GM18870 (cell line): ENCODE results near the gene GRHL1.
"Not testable (repeated sequence)": the region's sequence is repeated elsewhere in the genome, so short reads cannot be mapped to it uniquely, and the experiment has no call there.

Source experiments
- ATAC-seq: cut with Tn5 transposase; IDR thresholded peaks from one replicate; pipeline ENCODE4 v1.9.1; 2021; ENCODE audit warnings: moderate library complexity; ENCODE audit not compliant: unreplicated experiment

The GRHL1 gene

DNA sequence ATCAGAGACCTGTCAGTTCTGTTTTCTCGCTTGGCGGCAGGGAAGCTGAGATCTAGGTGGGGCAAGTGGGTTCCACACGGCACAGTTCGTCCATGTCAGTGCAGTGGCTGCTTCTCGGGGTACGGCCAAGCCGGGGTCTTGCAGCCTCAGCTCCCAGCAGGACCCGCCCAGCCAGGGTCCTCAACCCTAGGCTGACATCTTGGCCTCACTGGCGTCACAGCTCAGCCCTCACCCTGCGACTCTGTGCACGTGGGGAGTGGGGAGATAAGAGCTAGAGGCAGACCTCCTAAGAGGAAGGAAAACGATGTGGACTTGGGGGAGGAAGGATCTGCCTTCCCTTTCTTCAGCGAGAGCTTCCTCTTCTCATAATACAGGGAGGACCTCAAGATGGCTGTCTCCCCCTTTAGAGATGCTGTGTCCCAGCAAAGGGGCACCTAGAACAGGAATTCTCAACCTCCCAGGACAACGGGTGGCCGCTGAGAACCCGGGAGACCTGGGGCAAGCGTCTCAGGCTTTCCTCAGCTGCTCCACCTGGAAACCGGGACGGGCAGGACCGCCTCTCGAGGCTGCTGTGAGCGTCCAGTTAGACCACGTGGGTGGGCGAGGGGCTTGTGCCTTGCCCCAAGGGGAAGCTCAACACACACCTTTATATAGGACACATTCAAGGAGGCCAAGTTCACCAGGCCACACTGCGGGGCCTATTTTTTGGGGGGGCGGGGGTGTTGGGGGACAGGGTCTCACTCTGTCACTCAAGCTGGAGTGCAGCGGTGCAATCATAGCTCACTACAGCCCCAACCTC is 68.3 kb downstream of the GRHL1 start:
- ATAC-seq: no peak

DNA sequence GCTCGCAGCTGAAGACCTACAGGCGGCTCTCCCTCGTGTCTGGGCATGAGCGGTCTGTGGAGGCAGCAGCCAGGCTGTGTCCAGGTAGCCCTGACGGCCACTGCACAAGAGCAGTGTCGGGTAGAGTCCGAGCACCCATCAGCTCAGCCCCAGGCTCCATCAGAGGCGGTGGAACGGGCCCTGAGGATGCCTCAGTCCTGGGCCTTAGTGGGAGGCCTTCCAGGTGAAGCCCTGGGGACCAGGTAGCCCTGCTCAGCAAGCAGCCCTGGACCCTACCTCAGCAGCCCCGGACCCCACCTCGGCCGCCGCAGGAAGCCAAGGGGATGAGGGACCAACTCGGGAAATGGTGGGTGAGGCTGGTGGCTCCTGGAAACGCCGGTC is 70.5 kb downstream of the GRHL1 start:
- ATAC-seq: no peak

DNA sequence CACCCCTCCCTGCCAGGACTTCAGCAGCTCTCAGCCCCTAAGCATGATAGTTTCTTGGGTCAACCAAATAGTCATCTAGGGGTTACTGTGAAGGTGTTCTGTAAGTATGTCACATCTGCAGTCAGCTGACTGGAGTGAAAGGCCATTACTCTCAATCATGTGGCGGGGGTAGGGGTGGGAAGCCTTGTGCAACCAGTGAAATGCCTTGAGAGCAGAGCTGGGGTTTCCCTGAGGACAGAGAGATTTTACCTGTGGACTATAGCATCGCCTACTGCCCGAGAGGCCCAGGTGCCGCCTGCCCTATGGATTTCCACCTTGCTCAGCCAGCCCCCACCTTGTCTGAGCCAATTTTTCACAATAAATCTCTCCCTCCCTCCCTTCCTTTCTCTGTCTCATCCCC is 71.0 kb downstream of the GRHL1 start:
- ATAC-seq: no peak

DNA sequence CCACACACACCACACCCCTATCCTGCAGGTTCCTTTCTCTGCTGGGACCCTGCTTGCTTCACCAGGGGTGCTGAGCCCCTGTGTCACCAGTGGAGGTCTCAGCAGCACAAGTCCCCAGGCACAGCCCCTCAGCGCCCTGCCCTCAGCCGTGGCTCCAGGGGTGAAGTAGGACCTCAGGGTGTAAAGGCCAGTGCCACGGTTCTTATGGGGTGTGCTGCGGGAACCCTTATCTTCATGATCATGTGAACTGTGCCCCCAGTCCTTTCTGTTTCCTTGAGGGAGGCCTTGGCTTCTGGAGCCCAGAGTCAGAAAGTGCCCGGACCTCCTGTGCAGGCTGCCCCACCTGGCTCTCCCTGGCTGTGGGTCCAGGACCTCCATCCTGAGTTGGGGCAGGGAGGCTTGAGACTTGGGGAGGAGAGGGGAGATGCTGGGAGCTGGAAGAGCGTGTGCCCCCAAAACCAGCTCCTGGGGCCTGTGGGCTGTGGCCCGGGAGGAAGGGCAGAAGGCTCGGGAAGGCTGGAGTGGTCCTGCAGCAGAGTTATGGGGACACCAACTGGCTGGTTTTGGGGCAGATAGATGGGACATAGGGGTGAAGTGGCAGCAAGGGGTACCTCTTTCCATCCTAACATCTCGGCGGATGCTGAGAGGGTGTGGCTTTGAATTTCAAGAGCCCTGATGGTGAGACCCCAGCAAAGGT is 71.6 kb downstream of the GRHL1 start:
- ATAC-seq: no peak

DNA sequence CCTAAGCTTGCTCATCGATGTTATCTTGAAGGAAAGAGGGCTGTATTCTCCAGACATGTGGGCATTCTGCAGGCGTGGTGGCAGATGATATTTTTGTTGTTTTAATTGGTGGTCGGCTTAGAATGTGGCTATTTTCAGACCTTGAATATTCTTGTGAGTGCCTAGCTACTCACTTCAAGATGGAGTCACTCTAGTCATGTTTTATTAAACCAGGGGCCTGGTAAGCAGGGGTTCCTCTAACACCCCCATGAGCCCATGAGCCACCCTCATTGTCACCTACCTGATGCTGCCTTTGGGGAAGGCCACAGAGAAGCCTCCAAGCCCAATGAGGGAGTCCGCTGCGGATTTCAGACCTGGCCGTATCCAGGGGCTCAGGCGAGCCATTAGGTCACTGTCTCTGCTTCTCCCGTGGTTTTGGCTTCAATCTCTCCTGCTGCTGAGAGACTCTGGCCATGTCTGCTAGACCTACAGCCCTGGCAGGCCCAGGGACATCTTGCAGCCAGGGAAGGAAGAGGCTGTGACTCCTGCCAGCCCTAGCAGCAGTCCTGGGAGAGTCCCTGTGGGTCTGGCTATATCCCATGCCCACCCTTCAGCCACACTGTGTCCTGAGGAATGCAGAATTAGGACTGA is 75.6 kb downstream of the GRHL1 start:
- ATAC-seq: no peak

DNA sequence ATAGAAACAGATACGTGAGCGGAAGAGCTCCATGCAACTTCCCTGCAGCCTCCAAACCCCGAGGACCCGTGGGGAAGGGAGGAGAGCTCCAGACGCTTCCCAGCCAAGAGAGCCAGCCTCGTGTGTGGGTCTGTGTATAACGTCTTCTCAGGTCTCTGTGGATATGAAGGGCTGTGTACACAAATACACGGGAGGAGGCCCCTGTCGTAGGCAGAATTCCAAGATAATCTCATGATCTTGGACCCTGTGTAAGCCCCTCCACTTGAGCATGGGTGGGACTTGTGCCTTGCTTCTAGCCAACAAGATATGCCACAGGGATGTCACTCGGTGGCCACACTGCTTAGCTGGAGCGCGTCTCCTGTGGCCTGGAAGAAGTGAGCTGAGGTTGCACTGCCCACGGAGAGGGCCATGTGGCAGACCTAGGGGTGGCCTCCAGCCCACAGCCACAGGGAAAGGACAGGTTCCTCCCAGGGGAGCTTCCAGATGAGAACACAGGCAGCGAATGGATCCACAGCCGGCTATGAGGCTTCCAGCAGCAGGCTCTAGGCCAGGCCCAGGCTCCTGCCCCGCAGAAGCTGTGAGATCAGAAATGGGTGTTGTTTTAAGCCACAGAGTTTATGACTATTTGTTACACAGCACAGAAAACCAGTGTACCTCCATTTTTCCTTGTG is 76.3 kb downstream of the GRHL1 start:
- no peak for ATAC-seq

DNA sequence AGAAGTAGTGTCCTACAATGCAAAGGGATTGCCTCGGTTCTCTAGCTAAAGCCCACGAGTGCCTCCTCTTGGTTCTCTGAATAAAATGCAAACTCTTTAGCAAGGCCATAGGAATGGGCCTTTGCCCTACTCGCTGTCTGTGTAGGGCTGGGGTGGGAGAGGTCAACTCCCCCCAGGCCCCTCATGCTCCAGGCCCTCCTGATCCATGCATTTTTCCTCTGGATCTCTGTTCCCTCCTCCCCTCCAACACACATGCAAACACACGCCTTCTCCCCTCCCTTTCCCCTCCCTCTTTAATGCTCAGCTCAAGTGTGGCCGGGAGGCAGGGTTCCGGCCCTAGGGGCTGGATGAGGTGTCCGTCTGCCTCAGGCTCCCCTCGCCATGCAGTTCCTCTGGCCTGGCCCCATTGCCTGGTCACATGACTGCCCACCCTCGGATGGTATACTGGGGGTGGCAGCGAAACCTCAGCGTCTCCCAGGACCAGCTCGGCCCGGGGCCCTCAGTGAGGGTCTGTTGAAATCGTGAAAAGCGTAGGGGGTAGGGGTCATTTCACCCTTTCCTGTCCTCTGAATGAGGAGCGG is 77.0 kb downstream of the GRHL1 start:
- no peak for ATAC-seq

DNA sequence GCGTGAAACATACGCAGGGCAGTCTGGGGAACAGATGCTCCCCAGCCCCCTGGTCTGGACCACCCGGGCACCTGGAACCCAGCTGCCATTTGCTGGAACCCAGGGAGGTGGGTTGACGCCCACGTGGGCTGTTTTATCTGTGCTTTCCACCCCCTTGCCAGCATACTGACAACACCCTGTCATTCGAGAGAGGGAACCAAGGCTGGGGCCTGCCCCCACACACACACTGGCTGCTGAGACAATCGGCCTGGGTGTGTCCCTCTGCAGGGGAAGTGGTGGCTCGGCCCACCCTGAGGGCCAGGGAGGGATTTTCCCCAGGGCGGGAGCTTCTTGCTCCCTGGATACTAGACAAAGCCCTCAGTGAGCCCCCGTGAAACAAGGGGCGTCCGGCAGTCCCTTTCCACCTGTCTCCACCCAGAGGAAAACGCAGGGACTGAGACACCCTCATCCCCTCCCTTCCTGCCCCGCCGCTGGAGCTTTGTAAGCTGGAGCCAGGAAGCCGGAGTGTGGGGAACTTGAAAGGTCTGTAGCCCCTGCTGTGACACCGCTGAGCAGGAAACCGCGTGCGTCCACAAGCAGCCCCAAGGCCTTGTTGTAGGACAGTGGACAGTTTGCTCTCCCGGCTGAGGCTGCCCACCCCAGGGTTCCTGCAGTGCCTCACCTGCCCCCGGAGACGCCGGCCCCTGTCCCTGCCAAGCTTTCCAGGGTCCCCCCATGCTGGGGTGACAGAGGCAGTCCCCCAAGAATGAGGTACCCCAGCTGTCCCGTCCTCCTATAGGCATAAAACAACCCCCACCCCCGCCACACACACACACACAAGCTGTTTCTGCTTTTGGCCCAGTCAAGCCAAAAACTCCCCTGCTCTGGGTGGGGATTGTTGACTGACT is 77.7 kb downstream of the GRHL1 start:
- ATAC-seq: no peak

DNA sequence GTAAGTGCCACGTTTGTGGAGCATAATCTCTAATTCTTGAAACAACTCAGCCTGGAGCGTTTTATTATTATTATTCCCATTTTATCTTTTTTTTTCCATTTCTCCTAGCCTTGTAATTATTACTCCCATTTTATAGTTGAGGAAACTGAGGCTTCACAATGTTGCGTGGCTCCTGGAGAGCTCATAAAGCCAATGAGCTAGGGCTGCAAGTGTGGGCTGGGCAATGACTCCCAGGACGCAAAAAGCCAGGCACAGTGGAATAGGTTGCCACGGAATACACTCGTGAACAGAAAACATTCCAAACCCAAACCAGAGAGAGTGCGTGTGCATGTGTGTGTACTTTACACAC is 78.4 kb downstream of the GRHL1 start:
- ATAC-seq: no peak

DNA sequence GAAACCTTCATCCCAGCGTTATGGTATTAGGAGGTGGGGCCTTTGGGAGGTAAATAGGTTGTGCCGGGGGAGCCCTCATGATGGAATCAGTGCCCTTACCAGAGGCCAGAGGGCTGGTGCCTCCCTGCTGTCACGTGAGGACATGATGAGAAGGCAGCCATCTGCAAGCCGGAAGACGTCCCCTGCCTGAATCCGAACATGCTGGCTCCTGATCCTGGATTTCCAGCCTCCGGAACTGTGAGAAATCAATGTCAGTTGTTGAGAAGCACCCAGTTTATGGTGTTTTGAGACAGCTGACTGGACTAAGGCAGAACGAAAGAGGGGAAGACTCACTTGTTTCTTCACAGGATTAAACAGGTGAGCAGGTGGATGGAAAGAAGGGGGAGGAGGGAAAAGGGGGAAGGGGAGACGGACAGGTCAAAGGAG is 78.8 kb downstream of the GRHL1 start:
- no peak for ATAC-seq

DNA sequence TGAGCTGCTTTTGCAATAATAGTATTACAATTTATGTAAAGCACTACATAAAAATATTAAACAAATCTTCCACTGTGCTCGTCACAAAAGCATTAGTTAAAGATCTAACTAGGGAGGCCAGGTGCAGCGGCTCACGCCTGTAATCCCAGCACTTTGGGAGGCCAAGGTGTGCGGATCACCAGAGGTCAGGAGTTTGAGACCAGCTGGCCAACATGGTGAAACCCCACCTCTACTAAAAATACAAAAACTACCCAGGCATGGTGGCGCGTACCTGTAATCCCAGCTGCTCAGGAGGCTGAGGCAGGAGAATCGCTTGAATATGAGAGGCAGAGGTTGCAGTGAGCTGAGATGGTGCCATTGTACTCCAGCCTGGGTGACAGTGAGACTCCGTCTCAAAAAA is 79.3 kb downstream of the GRHL1 start:
- not testable (repeated sequence) for ATAC-seq

DNA sequence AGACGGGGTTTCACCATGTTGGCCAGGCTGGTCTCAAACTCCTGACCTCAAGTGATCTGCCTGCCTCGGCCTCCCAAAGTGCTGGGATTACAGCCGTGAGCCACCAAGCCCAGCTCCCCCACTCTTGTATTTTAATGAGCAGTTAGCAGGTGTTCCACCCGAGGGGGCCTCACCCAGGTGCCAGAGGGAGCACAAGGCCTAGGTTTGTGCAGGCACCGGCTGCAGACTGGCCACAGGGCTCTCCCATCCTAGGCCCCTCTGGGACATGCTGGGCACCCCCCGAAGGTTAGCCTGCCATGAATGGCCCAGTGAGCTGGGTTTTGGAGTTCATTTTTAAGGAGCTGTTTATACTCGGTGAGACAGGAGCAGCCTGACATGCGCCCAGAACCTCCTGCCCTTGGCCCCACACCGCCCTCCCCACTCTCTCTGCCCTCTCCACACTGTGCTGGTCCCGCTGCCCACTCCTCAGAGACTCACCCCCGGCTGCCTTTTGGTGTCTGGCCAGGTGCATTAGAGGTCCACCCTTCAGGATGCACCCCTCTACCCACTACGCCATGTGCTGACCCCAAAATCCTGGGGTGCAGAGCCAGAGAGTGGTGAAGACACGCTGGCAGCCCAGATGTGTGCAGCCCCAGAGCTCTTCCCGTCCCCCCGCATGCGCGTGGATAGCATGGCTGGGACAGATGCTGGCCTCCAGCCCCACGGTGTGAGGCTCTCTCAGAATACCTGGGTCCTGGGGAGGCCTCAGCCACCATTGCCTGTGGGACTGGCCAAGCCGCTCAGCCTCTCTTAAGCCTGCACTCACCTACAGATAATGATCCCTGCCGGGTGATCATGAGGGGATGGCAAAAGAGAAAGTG is 80.6 kb downstream of the GRHL1 start:
- ATAC-seq: no peak

DNA sequence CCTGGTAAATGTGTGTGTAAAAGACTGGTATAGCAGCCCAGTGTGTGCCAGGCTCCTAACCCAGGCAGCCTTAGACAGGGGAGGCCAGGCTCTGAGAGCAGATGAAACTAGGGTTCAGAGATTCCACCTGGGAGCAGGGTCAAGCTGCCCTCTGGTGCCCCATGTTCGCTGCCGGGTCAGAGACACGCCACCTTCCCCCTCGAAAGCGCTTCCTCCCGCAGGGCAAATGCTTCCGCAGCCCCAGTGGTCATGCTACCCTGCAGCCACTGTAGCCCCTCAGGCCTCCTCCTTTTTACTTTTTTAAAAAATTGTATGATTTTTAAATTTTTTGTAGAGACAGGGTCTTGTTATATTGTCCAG is 81.2 kb downstream of the GRHL1 start:
- no peak for ATAC-seq

DNA sequence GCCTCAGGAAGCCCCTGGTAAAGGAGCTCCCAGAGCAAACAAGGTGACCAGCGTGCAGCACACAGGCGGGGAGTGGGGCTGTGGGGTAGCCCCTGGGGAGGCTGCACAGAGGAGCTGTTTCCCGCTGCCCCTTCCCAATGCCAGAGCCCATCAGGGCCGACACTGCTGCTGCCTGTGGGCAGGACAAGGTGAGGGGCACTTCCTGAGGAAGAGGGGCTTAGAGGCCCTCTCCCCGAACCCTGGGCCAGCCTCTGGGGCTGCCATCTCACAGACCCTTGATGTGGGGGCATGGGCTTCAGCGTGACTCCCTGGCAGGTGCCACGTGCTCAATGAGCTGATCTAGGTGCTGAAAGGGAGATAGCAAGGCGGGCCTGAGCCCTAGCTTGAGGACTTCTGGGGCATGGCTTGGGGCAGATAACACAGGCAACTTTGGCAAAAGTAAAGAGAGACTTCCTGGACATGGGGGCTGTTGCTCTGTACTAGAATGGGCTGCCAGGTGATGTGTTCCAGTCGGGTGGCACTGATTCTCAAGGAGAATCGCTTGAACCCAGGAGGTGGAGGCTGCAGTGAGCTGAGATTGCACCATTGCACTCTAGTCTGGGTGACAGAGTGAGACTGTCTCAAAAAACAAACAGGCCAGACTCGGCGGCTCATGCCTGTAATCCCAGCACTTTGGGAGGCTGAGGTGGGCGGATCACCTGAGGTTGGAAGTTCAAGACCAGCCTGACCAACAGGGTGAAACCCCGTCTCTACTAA is 81.9 kb downstream of the GRHL1 start:
- no peak for ATAC-seq

DNA sequence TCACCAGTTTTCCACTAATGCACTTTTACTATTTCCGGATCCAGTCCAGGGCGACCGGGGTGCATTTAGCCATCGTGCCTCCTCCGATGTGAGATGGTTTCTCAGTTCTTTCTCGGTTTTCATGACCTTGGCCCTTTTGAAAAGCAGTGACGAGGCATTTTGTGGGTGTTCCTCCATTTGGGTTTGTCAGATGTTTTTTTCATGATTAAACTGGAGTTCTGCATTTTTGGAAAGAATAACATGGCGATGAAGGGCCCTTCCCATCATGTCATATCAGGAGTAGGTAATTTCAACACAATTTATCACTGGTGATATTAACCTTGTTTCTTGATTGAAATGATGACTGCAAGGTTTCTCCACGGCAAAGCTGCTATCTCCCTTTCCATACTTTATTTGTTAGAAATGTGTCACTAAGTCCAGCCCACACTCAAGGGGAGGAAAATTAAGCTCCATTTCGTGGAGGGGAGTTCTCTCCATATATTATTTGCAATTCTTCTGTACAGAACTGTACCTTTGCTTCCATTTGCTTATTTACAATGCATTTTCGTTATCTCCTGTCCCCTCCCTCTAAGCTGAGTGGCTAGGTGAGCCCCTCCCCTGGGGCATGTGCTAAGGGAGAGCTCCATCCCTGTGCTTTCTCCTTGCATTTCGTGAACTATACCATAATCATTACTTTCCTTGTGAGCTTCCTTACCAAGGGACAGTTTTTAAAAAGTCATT is 83.0 kb downstream of the GRHL1 start:
- ATAC-seq: no peak

DNA sequence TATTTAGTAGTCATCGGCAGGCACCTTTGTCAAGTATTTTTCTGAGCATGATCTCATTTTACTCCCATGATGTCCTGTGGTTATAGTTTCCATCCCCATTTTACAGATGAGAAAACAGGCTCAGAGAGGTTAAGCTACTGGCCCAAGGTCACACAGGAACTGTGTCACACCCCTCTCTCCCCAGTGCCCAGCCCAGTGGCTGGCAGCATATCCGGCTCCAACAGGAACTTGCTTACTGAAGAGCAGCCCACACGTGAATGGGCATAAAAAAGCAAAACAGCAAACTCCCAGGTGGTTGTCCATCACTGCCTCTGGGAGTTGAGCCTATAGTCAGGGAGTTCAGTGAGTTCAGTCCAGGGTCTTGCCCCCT is 83.5 kb downstream of the GRHL1 start:
- no peak for ATAC-seq

DNA sequence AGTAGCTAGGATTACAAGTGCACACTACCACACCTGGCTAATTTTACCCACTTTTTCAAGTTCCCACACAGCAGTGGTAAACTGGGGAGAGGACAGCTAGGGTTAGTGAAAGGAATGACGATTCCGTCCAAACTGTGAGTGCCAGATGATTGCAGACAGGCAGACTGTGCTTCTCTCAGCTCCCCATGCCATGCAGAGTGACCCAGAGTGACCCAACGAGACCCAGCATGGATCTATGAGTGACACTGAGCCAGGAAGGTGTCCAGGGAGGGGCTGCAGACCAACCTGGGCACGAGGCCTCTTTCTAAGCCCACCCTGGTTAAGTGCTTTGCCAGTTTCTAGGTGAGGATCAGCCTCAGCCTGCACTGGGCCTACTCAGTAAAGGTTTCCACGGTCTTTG is 84.1 kb downstream of the GRHL1 start:
- ATAC-seq: no peak
